CD4-positive, alpha-beta T cell treated with Interleukin-15 for 4 hours (primary cell): ENCODE measurements around the gene DPT.

Experiments
- DNase-seq: peaks from one replicate; pipeline ENCODE4 v3.0.0-alpha.2; 2020; ENCODE audit warnings: low spot score

The DPT gene

GRCh38 chr1:168700575-168701268, 28.3 kb downstream of the DPT start:
- no peak for DNase-seq

GRCh38 chr1:168698453-168698852, 30.6 kb downstream of the DPT start:
- DNase-seq: no peak

DNA sequence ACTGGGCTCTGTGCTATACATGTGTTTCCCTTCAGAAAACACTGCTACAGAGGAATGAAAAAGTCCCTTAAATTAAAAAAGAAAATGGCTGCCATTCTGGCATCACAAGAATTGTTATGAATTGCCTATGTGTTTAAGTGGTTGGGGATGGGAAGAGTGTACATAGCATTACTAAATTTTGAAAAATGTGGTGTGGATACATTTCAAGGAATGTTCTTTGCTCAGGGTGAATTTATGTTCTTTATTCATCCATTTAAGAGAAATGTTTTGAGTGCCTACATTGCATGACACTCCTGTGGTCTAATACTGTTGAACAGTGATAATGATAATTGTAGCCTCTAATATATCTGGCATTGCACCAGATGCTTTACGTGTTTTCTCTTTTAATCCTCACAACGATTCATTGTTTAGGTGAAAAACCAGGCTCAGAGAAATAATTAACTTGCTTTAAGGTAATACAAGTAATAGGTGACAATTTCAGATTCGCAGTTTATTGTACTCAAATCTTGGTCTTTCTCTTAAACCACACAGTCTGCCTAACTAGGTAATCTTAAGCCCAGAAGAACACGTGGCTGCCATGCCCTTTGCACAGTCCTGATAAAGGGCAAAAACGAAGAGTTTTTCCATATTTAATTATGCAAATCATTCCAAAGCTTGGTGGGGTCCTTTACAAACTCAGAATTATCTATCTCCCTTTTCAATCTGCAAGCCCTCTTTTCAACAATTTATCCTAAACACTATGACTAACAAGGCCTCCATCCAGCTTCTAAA, 31.5 kb downstream of the DPT start:
- no peak for DNase-seq

GRCh38 chr1:168696125-168696760, 32.8 kb downstream of the DPT start:
- DNase-seq: no peak

GRCh38 chr1:168693872-168694238, 35.2 kb downstream of the DPT start:
- no peak for DNase-seq

DNA sequence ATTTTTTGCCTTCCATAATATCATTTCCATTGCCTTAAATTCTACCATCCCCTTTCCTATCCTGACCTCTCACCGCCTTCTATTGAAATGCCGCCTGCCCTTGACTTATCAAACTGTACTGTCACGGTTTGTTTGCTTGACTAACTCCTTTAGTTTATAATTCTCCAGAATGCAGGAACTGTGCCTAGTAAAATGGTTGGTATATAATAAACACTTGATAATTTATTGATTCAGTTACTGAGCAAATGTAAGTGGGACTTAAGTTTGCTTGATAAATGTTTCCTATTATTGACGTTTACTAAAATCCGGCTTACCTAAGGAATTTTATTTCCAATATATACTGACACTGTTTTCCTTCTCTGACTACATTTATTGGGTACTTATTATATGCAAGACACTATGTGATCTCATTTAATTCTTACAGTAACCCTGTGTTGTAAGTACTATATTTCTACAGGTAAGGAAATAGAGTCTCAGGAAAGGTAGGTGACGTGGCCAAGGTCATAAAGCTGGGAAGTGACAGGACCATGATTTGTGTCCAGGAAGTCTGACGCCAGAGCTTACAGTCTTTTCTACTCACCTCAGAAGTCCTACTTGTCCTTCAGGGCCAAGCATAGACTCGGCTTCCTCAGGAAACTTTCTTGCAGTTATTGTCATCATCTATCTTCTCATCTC, 35.7 kb downstream of the DPT start:
- no peak for DNase-seq

GRCh38 chr1:168692472-168692871, 36.5 kb downstream of the DPT start:
- no peak for DNase-seq

DNA sequence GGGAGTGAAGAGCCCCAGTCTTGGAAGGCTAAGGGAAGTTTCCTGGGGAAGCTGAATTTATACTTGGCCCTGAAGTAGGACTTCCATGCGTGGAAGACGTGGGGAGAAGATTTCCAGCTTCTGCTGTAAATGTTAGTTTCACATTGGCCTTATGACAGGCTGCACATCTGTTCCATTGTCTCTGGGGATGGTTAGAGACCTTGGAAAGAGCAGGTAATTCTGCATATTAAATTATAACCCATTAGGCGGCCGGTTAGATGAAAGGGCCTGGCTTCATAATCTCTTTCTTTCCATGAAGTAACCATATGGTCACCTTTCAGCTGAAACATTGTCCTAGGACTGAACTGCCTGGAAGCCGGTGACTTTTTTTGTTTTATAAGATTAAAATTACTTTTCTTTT, 37.5 kb downstream of the DPT start:
- DNase-seq: no peak

GRCh38 chr1:168689726-168690602, 39.0 kb downstream of the DPT start:
- no peak for DNase-seq

- DNase-seq: no peak
These were observed 39.7 kb downstream of the DPT start for GRCh38 chr1:168689327-168689657.

DNA sequence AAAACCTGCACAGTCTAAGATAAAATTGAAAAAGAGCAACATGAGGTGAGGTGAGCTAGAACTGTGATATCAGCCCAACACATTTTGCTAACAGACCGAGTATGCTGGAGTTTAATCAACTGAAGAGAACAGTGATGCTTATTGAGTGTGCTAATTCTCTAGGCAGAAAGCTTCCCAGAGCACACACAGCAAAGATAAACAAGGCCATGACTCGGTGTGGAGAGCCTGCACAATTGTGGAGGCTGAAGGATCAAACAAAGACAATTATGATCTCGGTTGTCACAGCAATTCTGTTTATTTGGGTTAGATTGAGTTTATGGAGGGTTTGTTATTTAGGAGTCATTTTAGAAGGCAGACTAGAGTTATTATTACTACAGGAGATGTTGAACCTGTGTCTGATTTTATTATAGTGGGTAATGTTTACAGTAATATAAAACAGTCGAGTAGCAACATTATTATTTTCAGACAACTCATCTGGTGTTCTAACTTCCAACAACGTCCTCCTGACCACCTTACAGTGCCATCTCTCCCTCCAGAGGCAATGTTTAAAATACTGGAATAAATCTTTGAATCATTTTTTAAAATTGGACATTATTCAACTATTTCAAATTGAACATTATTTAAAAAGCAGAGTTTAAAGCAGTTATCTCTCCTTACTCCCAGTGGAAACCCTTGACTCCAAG, 40.2 kb downstream of the DPT start:
- no peak for DNase-seq

GRCh38 chr1:168687816-168688215, 41.2 kb downstream of the DPT start:
- DNase-seq: no peak

- DNase-seq: no peak
These were observed 42.3 kb downstream of the DPT start for GRCh38 chr1:168686666-168687065.

DNA sequence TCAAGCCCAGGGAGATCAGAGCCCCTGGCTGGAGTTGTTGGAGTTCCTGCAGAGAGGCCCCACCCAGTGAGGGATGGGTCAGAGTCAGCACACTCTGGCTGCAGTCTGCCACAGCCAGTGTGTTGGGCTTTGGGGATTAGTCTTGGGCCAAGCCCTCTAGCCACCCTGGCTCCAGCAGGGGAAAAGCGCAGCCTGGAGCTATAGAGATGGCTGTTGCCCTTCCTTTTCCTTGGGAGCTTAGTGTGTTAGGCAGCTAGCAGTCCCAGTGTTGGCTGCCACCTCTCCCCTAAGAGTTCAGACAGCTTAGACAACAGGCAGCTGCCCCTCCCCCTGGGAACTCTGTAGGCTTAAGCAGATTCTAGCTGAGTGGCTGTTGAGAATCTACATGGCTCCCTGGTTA, 45.1 kb downstream of the DPT start:
- no peak for DNase-seq

DNA sequence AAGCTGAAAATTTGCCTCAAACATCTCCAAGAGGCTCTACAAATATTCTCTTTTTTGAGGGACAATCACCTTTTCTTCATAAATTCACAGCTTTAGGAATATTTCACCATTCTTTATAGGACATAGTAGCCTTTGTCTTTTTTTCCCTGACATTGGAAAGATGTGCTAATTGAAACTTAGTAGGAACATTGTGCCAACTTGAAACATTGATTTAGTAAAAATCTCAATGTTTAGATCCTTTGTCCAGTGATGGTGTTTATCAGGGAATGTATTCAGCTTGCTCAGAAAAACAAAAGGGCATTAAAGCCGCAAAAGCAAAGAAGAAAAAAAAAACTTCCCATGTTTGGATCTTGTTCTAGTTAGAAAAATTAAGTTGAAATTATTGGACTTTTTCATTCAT, 52.1 kb downstream of the DPT start:
- DNase-seq: no peak

DNA sequence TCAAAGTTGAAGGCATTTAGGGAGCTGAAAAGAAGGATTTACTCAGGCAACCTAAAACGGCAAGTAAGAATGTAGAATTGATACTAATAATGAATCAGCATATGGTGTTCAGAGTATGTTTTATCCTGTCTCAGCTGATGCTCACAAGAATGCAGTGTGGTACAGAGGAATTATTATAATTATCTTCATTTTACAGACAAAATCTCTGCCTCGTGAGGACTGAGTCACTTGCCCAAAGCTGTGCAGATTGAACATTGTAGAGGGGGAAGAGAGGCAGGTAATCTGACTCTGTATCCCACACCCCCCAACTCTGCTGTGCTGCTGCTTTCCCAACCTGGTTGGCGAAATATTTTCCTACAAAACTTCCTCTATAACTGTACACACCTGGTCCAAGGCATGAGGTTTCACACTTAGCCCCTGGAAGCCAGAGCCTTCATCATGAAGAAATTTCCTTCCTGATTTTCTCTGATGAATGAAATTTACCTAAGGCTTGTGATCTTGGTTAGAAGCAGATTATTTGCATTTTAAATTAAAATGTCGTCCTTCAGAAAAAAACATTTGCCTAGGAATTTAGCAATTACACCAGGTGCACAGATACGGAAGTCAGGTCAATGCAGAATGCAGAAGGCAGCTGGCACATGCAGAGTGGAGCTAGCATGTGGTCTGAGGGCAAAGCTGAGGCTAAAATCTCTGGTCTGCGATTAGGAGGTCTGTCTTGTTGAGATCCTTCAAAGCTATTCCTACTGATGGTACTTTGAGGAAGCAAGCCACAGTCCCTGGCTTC, 52.8 kb downstream of the DPT start:
- DNase-seq: no peak

DNA sequence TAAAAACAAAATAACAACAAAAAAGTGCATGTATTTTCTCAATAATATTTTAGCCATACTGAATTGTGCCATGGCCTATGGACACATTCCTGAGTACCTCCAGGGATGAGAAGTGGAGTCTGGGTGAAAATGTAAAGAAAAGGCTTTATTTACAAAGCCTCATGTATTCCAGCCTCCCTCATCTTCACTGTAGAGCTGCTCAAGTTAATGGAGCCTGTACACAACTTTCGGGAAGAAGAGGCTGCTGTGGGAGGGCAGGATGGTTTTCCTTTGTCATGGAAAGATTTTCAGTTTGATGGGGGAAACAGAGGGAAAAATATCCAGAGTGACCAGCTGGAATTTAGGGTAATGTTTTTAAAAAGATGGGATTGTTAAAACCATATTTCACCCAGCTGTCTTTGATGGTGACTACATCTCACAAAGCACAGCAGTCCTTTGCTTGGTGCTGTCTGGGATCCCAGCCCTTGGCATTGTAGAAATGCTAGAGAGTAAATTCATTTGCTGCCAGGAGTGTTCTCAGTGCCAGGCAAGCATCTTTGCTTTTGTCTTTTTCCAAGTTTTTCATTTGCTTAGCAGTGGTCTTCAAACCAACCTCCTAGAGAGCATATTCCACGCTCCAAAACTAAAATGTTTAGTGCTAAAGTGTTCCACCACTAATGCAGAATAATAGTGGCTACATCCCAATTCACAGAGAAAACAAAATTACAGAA, 54.9 kb downstream of the DPT start:
- no peak for DNase-seq

GRCh38 chr1:168672278-168672677, 56.7 kb downstream of the DPT start:
- DNase-seq: no peak

GRCh38 chr1:168671782-168672181, 57.2 kb downstream of the DPT start:
- DNase-seq: no peak

DNA sequence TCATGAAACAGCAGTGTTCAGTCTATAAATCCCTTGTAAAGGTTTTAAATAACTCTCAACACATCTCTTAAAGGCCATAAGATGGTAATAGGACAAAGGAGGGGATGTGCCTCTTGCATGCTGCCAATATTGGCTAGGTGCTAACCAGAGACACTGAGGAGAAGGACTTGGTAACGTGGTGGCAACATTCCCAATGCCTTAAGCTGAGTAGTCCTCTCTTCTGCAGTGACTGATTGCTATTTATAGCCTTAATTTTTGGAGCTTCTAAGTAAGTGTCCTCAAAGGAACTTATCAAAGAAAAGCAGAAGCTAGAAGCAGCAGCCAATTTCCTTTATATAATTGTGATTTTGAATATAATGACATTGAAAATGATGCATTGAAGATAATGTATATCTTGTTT, 63.0 kb downstream of the DPT start:
- DNase-seq: no peak
